ENCODE data around the gene PRKCE.
"Not testable (repeated sequence)": the region's sequence is repeated elsewhere in the genome, so short reads cannot be mapped to it uniquely, and the experiment has no call there.

PRKCE gene

GRCh38 chr2:45851111-45851510, 199.6 kb downstream of the PRKCE start:
- Histone ChIP-seq H3K4me1 (ENCODE audit: control insufficient read depth in 1 of 2, insufficient read depth in 2 of 2, low read length in 2 of 2) (no peaks in the 10 kb centered on the region), H3K36me3 (ENCODE audit: control insufficient read depth in 1 of 2, insufficient read depth in 2 of 2, low read length in 2 of 2) (no peaks in the 10 kb centered on the region)

GRCh38 chr2:45851576-45852304, 200.3 kb downstream of the PRKCE start:
- Histone ChIP-seq H3K9me3 (ENCODE audit: control insufficient read depth in 1 of 2, low read length in 2 of 2) (no peaks in the 10 kb centered on the region), H3K27me3 (ENCODE audit: control insufficient read depth in 1 of 2, insufficient read depth in 2 of 2, low read length in 2 of 2) (no peaks in the 10 kb centered on the region), H3K36me3 (ENCODE audit: control insufficient read depth in 1 of 2, insufficient read depth in 2 of 2, low read length in 2 of 2) (no peaks in the 10 kb centered on the region), H3K4me3 (ENCODE audit: low read depth in 1 of 2, low read length in 2 of 2) (no peak overlapping the region), H3K27ac (ENCODE audit: low read depth, low read length) (no peak overlapping the region), H3K4me1 (ENCODE audit: control insufficient read depth in 1 of 2, insufficient read depth in 2 of 2, low read length in 2 of 2) (no peaks in the 10 kb centered on the region), H3K9ac (ENCODE audit: low read depth in 1 of 2, low read length in 2 of 2) (no peak overlapping the region)

More at GRCh38 chr2:45851111-45851510, 199.6 kb downstream of the PRKCE start:
- Histone ChIP-seq H3K27ac (ENCODE audit: low read depth, low read length) (no peak overlapping the region), H3K9me3 (ENCODE audit: control insufficient read depth in 1 of 2, low read length in 2 of 2) (no peaks in the 10 kb centered on the region), H3K9ac (ENCODE audit: low read depth in 1 of 2, low read length in 2 of 2) (no peak overlapping the region), H3K4me3 (ENCODE audit: low read depth in 1 of 2, low read length in 2 of 2) (no peak overlapping the region), H3K27me3 (ENCODE audit: control insufficient read depth in 1 of 2, insufficient read depth in 2 of 2, low read length in 2 of 2) (no peaks in the 10 kb centered on the region)

DNA sequence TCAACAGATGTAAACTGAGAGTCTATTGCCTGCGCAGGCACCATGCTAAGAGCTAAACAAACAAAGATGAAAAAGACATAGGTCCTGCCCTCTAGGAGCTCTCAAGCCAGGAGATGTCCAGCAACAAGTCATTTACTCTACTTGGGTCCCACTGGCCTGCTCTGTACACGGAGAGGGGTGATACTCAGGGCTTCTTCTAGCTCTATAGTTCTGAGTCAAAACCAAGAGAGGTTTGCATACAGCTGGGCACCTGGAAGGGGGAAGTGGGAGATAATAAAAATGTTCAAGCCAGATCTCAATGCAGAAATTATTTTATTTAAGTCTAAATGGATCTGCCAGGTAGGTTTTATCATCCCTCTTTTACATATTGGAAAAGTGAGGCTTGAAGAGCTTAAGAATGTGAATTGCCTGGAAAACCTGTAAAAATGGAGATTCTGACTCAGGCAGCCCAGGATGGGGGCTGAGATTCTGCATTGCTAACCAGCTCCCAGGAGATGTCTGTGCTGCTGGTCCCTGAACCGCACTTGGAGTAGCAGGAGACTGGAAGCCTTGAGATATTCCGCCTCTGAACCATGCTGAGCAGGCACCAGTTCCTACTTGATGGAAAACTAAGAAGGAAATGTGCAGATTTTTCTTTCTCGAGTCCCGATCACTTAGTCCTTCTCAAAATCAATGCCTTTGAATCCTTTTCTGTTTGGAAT, 201.1 kb downstream of the PRKCE start:
- no peaks in the 10 kb centered on the region for H3K27me3 ChIP-seq (ENCODE audit: control insufficient read depth in 1 of 2, insufficient read depth in 2 of 2, low read length in 2 of 2)
- H3K27ac ChIP-seq (ENCODE audit: low read depth, low read length), result no peak overlapping the region
- H3K4me3 ChIP-seq (ENCODE audit: low read depth in 1 of 2, low read length in 2 of 2), result no peak overlapping the region
- no peak overlapping the region for H3K9ac ChIP-seq (ENCODE audit: low read depth in 1 of 2, low read length in 2 of 2)
- H3K36me3 ChIP-seq (ENCODE audit: control insufficient read depth in 1 of 2, insufficient read depth in 2 of 2, low read length in 2 of 2), result no peaks in the 10 kb centered on the region
- no peaks in the 10 kb centered on the region for H3K4me1 ChIP-seq (ENCODE audit: control insufficient read depth in 1 of 2, insufficient read depth in 2 of 2, low read length in 2 of 2)
- H3K9me3 ChIP-seq (ENCODE audit: control insufficient read depth in 1 of 2, low read length in 2 of 2), result no peaks in the 10 kb centered on the region

- no peak overlapping the region for H3K4me3 ChIP-seq (ENCODE audit: low read depth in 1 of 2, low read length in 2 of 2)
- no peaks in the 10 kb centered on the region for H3K27me3 ChIP-seq (ENCODE audit: control insufficient read depth in 1 of 2, insufficient read depth in 2 of 2, low read length in 2 of 2)
- H3K9me3 ChIP-seq (ENCODE audit: control insufficient read depth in 1 of 2, low read length in 2 of 2), result no peaks in the 10 kb centered on the region
- H3K36me3 ChIP-seq (ENCODE audit: control insufficient read depth in 1 of 2, insufficient read depth in 2 of 2, low read length in 2 of 2), result no peaks in the 10 kb centered on the region
- H3K9ac ChIP-seq (ENCODE audit: low read depth in 1 of 2, low read length in 2 of 2), result no peak overlapping the region
- H3K4me1 ChIP-seq (ENCODE audit: control insufficient read depth in 1 of 2, insufficient read depth in 2 of 2, low read length in 2 of 2), result peaks cover 5 to 7% of the 10 kb centered on the region in 2 donors
- no peak overlapping the region for H3K27ac ChIP-seq (ENCODE audit: low read depth, low read length)
These were observed 203.9 kb downstream of the PRKCE start for GRCh38 chr2:45855374-45855773.

- Histone ChIP-seq H3K4me1 (ENCODE audit: control insufficient read depth in 1 of 2, insufficient read depth in 2 of 2, low read length in 2 of 2) (peaks cover 14 to 15% of the 10 kb centered on the region in 2 donors), H3K27ac (ENCODE audit: low read depth, low read length) (no peak overlapping the region)
These were observed 205.2 kb downstream of the PRKCE start for GRCh38 chr2:45856391-45857274.

DNA sequence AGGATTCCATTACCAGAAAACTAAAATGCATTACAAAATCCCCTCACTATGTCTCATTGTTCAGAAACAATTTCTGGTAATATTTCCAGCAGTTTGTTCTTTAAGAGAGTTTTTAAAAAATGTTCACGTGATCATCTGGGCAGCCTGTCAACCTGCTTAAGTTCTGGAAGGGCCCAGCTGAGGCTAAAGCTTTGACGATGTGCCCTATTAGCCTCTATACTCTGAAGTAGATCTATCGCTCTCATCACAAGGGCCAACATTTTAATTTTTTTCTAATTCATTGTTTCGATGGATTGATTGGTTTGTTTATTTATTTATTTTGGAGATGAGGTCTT, 205.8 kb downstream of the PRKCE start:
- Histone ChIP-seq H3K36me3 (ENCODE audit: control insufficient read depth in 1 of 2, insufficient read depth in 2 of 2, low read length in 2 of 2) (no peaks in the 10 kb centered on the region), H3K27ac (ENCODE audit: low read depth, low read length) (no peak overlapping the region), H3K4me1 (ENCODE audit: control insufficient read depth in 1 of 2, insufficient read depth in 2 of 2, low read length in 2 of 2) (peaks cover 14 to 15% of the 10 kb centered on the region in 2 donors), H3K9me3 (ENCODE audit: control insufficient read depth in 1 of 2, low read length in 2 of 2) (no peaks in the 10 kb centered on the region), H3K27me3 (ENCODE audit: control insufficient read depth in 1 of 2, insufficient read depth in 2 of 2, low read length in 2 of 2) (no peaks in the 10 kb centered on the region), H3K4me3 (ENCODE audit: low read depth in 1 of 2, low read length in 2 of 2) (no peak overlapping the region), H3K9ac (ENCODE audit: low read depth in 1 of 2, low read length in 2 of 2) (no peak overlapping the region)

More at GRCh38 chr2:45856391-45857274, 205.2 kb downstream of the PRKCE start:
- H3K4me3 ChIP-seq (ENCODE audit: low read depth in 1 of 2, low read length in 2 of 2), result no peak overlapping the region
- H3K36me3 ChIP-seq (ENCODE audit: control insufficient read depth in 1 of 2, insufficient read depth in 2 of 2, low read length in 2 of 2), result no peaks in the 10 kb centered on the region
- H3K9me3 ChIP-seq (ENCODE audit: control insufficient read depth in 1 of 2, low read length in 2 of 2), result no peaks in the 10 kb centered on the region
- no peaks in the 10 kb centered on the region for H3K27me3 ChIP-seq (ENCODE audit: control insufficient read depth in 1 of 2, insufficient read depth in 2 of 2, low read length in 2 of 2)
- H3K9ac ChIP-seq (ENCODE audit: low read depth in 1 of 2, low read length in 2 of 2), result no peak overlapping the region

GRCh38 chr2:45857867-45858520, 206.5 kb downstream of the PRKCE start:
- Histone ChIP-seq H3K4me1 (ENCODE audit: control insufficient read depth in 1 of 2, insufficient read depth in 2 of 2, low read length in 2 of 2) (peaks cover 14 to 15% of the 10 kb centered on the region in 2 donors), H3K36me3 (ENCODE audit: control insufficient read depth in 1 of 2, insufficient read depth in 2 of 2, low read length in 2 of 2) (no peaks in the 10 kb centered on the region), H3K27ac (ENCODE audit: low read depth, low read length) (no peak overlapping the region), H3K27me3 (ENCODE audit: control insufficient read depth in 1 of 2, insufficient read depth in 2 of 2, low read length in 2 of 2) (no peaks in the 10 kb centered on the region), H3K9ac (ENCODE audit: low read depth in 1 of 2, low read length in 2 of 2) (no peak overlapping the region), H3K4me3 (ENCODE audit: low read depth in 1 of 2, low read length in 2 of 2) (no peak overlapping the region), H3K9me3 (ENCODE audit: control insufficient read depth in 1 of 2, low read length in 2 of 2) (no peaks in the 10 kb centered on the region)

- H3K27ac ChIP-seq (ENCODE audit: low read depth, low read length); H3K9me3 ChIP-seq (ENCODE audit: control insufficient read depth in 1 of 2, low read length in 2 of 2); H3K9ac ChIP-seq (ENCODE audit: low read depth in 1 of 2, low read length in 2 of 2); H3K27me3 ChIP-seq (ENCODE audit: control insufficient read depth in 1 of 2, insufficient read depth in 2 of 2, low read length in 2 of 2); H3K4me3 ChIP-seq (ENCODE audit: low read depth in 1 of 2, low read length in 2 of 2); H3K36me3 ChIP-seq (ENCODE audit: control insufficient read depth in 1 of 2, insufficient read depth in 2 of 2, low read length in 2 of 2): not testable (repeated sequence)
- H3K4me1 ChIP-seq (ENCODE audit: control insufficient read depth in 1 of 2, insufficient read depth in 2 of 2, low read length in 2 of 2), result peaks cover 14 to 15% of the 10 kb centered on the region in 2 donors
These were observed 207.4 kb downstream of the PRKCE start for GRCh38 chr2:45858872-45859271.

- Histone ChIP-seq H3K9me3 (ENCODE audit: control insufficient read depth in 1 of 2, low read length in 2 of 2) (no peaks in the 10 kb centered on the region), H3K36me3 (ENCODE audit: control insufficient read depth in 1 of 2, insufficient read depth in 2 of 2, low read length in 2 of 2) (no peaks in the 10 kb centered on the region), H3K4me3 (ENCODE audit: low read depth in 1 of 2, low read length in 2 of 2) (no peak overlapping the region), H3K27me3 (ENCODE audit: control insufficient read depth in 1 of 2, insufficient read depth in 2 of 2, low read length in 2 of 2) (no peaks in the 10 kb centered on the region), H3K27ac (ENCODE audit: low read depth, low read length) (no peak overlapping the region), H3K9ac (ENCODE audit: low read depth in 1 of 2, low read length in 2 of 2) (no peak overlapping the region), H3K4me1 (ENCODE audit: control insufficient read depth in 1 of 2, insufficient read depth in 2 of 2, low read length in 2 of 2) (peaks cover 14 to 15% of the 10 kb centered on the region in 2 donors)
These were observed 208.2 kb downstream of the PRKCE start for GRCh38 chr2:45859682-45860081.
